KMS-11 (cell line): ENCODE data around the gene SUDS3.
A peak's percentile ranks its signal among the peaks of the same experiment; 100 is the strongest.

Experiments used
- H2AFZ ChIP-seq: fragments of 200-600 bp; sonication (generic); 2 replicates; pipeline ENCODE4 v1.6.1; 2016; ENCODE audit warnings: antibody characterized with exemption, mixed run types, low read depth
- H3K27ac ChIP-seq: fragments of 200-600 bp; sonication (generic); 2 replicates; pipeline ENCODE4 v1.6.1; 2016; ENCODE audit warnings: mild to moderate bottlenecking, mixed run types
- H3K27me3 ChIP-seq: fragments of 200-600 bp; sonication (generic); 2 replicates; pipeline ENCODE4 v1.6.1; 2017; ENCODE audit warnings: mild to moderate bottlenecking, low read depth, mixed run types, moderate library complexity; ENCODE audit not compliant: insufficient read depth
- H3K36me3 ChIP-seq: fragments of 200-600 bp; sonication (generic); 2 replicates; pipeline ENCODE4 v1.6.1; 2017; ENCODE audit warnings: mild to moderate bottlenecking, mixed run types; ENCODE audit not compliant: insufficient read depth
- H3K4me1 ChIP-seq: fragments of 200-600 bp; sonication (generic); 2 replicates; pipeline ENCODE4 v1.6.1; 2016; ENCODE audit warnings: mild to moderate bottlenecking, low read depth, mixed run types; ENCODE audit not compliant: poor library complexity, severe bottlenecking
- H3K4me2 ChIP-seq: fragments of 200-600 bp; sonication (generic); 2 replicates; pipeline ENCODE4 v1.7.0; 2016; ENCODE audit warnings: mild to moderate bottlenecking, mixed run types
- H3K4me3 ChIP-seq: fragments of 200-600 bp; sonication (generic); IDR thresholded peaks from 2 replicates; pipeline ENCODE4 v1.6.1; 2017; ENCODE audit warnings: low read depth, low read length, mixed read lengths; ENCODE audit not compliant: insufficient read depth
- H3K79me2 ChIP-seq: fragments of 200-600 bp; sonication (generic); 2 replicates; pipeline ENCODE4 v1.6.1; 2016; ENCODE audit warnings: low read depth, mixed run types; ENCODE audit not compliant: insufficient read depth
- H3K9ac ChIP-seq: fragments of 200-600 bp; sonication (generic); 2 replicates; pipeline ENCODE4 v1.6.1; 2016; ENCODE audit warnings: mild to moderate bottlenecking, mixed run types
- H4K20me1 ChIP-seq: fragments of 200-600 bp; sonication (generic); 2 replicates; pipeline ENCODE4 v1.6.1; 2016; ENCODE audit warnings: mild to moderate bottlenecking, mixed run types; ENCODE audit not compliant: insufficient read depth
- CTCF ChIP-seq: fragments of 200-600 bp; sonication (generic); conservative IDR thresholded peaks from 2 replicates; pipeline ENCODE4 v1.6.1; 2017; ENCODE audit warnings: low read depth, mild to moderate bottlenecking, antibody characterized with exemption, low read length, moderate library complexity, mixed read lengths

Gene SUDS3

GRCh38 chr12:118439068-118439467 lies 62.7 kb downstream of the SUDS3 start:
- H3K4me1 ChIP-seq: peaks cover 7% of the 10 kb centered on the region
- no peaks in the 10 kb centered on the region for H3K36me3 ChIP-seq
- H3K4me2 ChIP-seq: no peak overlapping the region
- H3K27me3 ChIP-seq: no peaks in the 10 kb centered on the region
- H3K79me2 ChIP-seq: no peaks in the 10 kb centered on the region
- H3K27ac ChIP-seq: no peak overlapping the region
- H2AFZ ChIP-seq: no peak overlapping the region
- no peaks in the 10 kb centered on the region for H4K20me1 ChIP-seq
- H3K4me3 ChIP-seq: no peak overlapping the region
- no peak for TF ChIP-seq CTCF
- H3K9ac ChIP-seq: no peak overlapping the region

- H3K4me2 ChIP-seq: peak overlapping the region; percentile 82; the same call in 1 of the 2 replicates
- H3K36me3 ChIP-seq: no peaks in the 10 kb centered on the region
- no peak overlapping the region for H3K4me3 ChIP-seq
- no peaks in the 10 kb centered on the region for H3K27me3 ChIP-seq
- no peak overlapping the region; the same call in 1 of the 2 replicates for H3K9ac ChIP-seq
- no peak overlapping the region; the same call in 1 of the 2 replicates for H2AFZ ChIP-seq
- no peaks in the 10 kb centered on the region for H4K20me1 ChIP-seq
- no peaks in the 10 kb centered on the region for H3K79me2 ChIP-seq
- no peak for TF ChIP-seq CTCF
- H3K4me1 ChIP-seq: peaks cover 37% of the 10 kb centered on the region
- H3K27ac ChIP-seq: peak overlapping the region; percentile 82
Measured at GRCh38 chr12:118446247-118446646, 69.9 kb downstream of the SUDS3 start.

GRCh38 chr12:118447181-118447580 lies 70.8 kb downstream of the SUDS3 start:
- H3K27me3 ChIP-seq: no peaks in the 10 kb centered on the region
- H3K79me2 ChIP-seq: no peaks in the 10 kb centered on the region
- H3K4me1 ChIP-seq: peaks cover 37% of the 10 kb centered on the region
- peak overlapping the region; percentile 82 for H3K4me2 ChIP-seq
- H3K9ac ChIP-seq: peak overlapping the region; percentile 14; the same call in 1 of the 2 replicates
- TF ChIP-seq CTCF: no peak
- no peak overlapping the region; the same call in 1 of the 2 replicates for H2AFZ ChIP-seq
- H3K4me3 ChIP-seq: no peak overlapping the region
- peak overlapping the region; percentile 82 for H3K27ac ChIP-seq
- H3K36me3 ChIP-seq: no peaks in the 10 kb centered on the region
- no peaks in the 10 kb centered on the region for H4K20me1 ChIP-seq

GRCh38 chr12:118448341-118448740 lies 72.0 kb downstream of the SUDS3 start:
- Histone ChIP-seq H3K79me2 (no peaks in the 10 kb centered on the region), H4K20me1 (no peaks in the 10 kb centered on the region), H3K36me3 (no peaks in the 10 kb centered on the region), H3K27ac (peak overlapping the region; percentile 82), H3K4me3 (no peak overlapping the region), H2AFZ (peak overlapping the region; percentile 45; the same call in 1 of the 2 replicates), H3K4me2 (peak overlapping the region; percentile 82), H3K9ac (peak overlapping the region; percentile 14; the same call in 1 of the 2 replicates), H3K27me3 (no peaks in the 10 kb centered on the region), H3K4me1 (peaks cover 37% of the 10 kb centered on the region)
- no peak for TF ChIP-seq CTCF
